ENCODE measurements around the gene C5.

GRCh38 chr9:121038804-121039203, 11.3 kb downstream of the C5 start:
- no peak for TF ChIP-seq POLR2AphosphoS5 (IDR thresholded peaks at IDR 0.05)
- TF ChIP-seq POLR2A (IDR thresholded peaks at IDR 0.05) = no peak

Measured in transverse colon (tissue), 3 donors.